Spleen (tissue), 7 donors: ENCODE data around the gene VEGFC.

ENCODE experiments used
- CTCF ChIP-seq, 11 experiments: fragments of 200-600 bp in 7 of 11; fragments of 450-650 bp in 4 of 11; sonication (generic) in 4 of 11; IDR thresholded peaks in 8 of 11; conservative IDR thresholded peaks in 3 of 11; 1 replicate in 7 of 11; 2 replicates in 4 of 11; pipeline versions ENCODE4 v1.4.0 to v1.8.0; 2016 to 2021; ENCODE audit warnings: antibody characterized with exemption in 11 of 11, inconsistent platforms in 4 of 11, mild to moderate bottlenecking in 1 of 11
- POLR2A ChIP-seq, 3 donors: fragments of 450-650 bp; IDR thresholded peaks; one replicate each; pipeline ENCODE4 v1.5.1; 2017; ENCODE audit warnings: antibody characterized with exemption in 3 of 3, mild to moderate bottlenecking in 1 of 3
- POLR2AphosphoS5 ChIP-seq, 3 donors: sonication (generic); formaldehyde crosslinking; IDR thresholded peaks; one replicate each; pipeline ENCODE4 v1.5.1; 2017; ENCODE audit warnings: antibody characterized with exemption in 3 of 3
- donor health status: DM: no; HTN: no; CAD: no; lungs with moderate emphysema.
- donor health status: DM: no; HTN: no; CAD: no.
- donor health status: DM: no; HTN: no; CAD: no.

GRCh38 chr4:176744091-176744490, 48.6 kb downstream of the VEGFC start:
- TF ChIP-seq POLR2A (IDR thresholded peaks at IDR 0.05) (no peak), CTCF (IDR thresholded peaks at IDR 0.05 in 8 of 11, conservative IDR thresholded peaks at IDR 0.05 in 3 of 11) (no peak), POLR2AphosphoS5 (IDR thresholded peaks at IDR 0.05) (no peak)
